ENCODE data around the gene VENTX.

- TF ChIP-seq ZFP30 (CRISPR knock-in tag; IDR thresholded peaks at IDR 0.05) = no peak
- TF ChIP-seq ZC3H10 (CRISPR knock-in tag; IDR thresholded peaks at IDR 0.05) = no peak
- no peak for TF ChIP-seq RARB (CRISPR knock-in tag; IDR thresholded peaks at IDR 0.05)
- no peak for TF ChIP-seq OSR1 (CRISPR knock-in tag; IDR thresholded peaks at IDR 0.05)
- no peak for TF ChIP-seq ZFP3 (CRISPR knock-in tag; IDR thresholded peaks at IDR 0.05)
- TF ChIP-seq, protein P1, sequence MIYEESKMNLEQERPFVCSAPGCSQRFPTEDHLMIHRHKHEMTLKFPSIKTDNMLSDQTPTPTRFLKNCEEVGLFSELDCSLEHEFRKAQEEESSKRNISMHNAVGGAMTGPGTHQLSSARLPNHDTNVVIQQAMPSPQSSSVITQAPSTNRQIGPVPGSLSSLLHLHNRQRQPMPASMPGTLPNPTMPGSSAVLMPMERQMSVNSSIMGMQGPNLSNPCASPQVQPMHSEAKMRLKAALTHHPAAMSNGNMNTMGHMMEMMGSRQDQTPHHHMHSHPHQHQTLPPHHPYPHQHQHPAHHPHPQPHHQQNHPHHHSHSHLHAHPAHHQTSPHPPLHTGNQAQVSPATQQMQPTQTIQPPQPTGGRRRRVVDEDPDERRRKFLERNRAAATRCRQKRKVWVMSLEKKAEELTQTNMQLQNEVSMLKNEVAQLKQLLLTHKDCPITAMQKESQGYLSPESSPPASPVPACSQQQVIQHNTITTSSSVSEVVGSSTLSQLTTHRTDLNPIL (CRISPR knock-in tag; IDR thresholded peaks at IDR 0.05; ENCODE audit: low read depth) = no peak
- no peak for TF ChIP-seq SNAI2 (CRISPR knock-in tag; IDR thresholded peaks at IDR 0.05)
- no peak for TF ChIP-seq ZNF70 (CRISPR knock-in tag; IDR thresholded peaks at IDR 0.05)
- TF ChIP-seq, protein P2, sequence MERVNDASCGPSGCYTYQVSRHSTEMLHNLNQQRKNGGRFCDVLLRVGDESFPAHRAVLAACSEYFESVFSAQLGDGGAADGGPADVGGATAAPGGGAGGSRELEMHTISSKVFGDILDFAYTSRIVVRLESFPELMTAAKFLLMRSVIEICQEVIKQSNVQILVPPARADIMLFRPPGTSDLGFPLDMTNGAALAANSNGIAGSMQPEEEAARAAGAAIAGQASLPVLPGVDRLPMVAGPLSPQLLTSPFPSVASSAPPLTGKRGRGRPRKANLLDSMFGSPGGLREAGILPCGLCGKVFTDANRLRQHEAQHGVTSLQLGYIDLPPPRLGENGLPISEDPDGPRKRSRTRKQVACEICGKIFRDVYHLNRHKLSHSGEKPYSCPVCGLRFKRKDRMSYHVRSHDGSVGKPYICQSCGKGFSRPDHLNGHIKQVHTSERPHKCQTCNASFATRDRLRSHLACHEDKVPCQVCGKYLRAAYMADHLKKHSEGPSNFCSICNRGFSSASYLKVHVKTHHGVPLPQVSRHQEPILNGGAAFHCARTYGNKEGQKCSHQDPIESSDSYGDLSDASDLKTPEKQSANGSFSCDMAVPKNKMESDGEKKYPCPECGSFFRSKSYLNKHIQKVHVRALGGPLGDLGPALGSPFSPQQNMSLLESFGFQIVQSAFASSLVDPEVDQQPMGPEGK (CRISPR knock-in tag; IDR thresholded peaks at IDR 0.05; ENCODE audit: borderline replicate concordance) = no peak
- TF ChIP-seq TCF4 (CRISPR knock-in tag; IDR thresholded peaks at IDR 0.05; ENCODE audit: borderline replicate concordance) = no peak
- no peak for TF ChIP-seq TOX (CRISPR knock-in tag; IDR thresholded peaks at IDR 0.05; ENCODE audit: borderline replicate concordance)
- no peak for TF ChIP-seq ZNF565 (CRISPR knock-in tag; conservative IDR thresholded peaks at IDR 0.05; ENCODE audit: low read depth)
Measured at GRCh38 chr10:133215586-133215985, 22.1 kb upstream of the VENTX start.

Measured in SK-N-SH treated with all-trans-retinoic acid at 6 μM for 48 hours (cell line).